ENCODE results near the gene PPP1R12B.

DNA sequence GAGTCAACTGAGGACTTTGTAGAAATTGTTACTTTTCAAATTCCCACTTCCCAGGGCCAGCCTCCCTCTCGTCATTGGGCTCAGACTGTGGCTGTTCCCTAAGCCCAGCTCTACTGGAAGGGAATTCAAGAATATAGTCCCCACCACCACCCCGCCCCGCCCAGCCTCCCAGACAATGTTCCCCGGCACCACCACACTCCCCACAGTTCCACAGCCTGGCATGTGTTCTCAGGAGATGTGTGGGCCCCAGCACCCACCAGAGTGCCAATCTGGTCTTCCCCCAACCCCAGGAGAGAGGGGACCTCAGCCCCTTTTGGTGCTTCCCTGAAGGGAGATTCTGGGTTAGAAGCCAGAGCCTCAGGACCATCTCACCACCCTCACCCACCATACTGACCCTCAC lies 241.6 kb downstream of the PPP1R12B start:
- TF ChIP-seq, protein P1, sequence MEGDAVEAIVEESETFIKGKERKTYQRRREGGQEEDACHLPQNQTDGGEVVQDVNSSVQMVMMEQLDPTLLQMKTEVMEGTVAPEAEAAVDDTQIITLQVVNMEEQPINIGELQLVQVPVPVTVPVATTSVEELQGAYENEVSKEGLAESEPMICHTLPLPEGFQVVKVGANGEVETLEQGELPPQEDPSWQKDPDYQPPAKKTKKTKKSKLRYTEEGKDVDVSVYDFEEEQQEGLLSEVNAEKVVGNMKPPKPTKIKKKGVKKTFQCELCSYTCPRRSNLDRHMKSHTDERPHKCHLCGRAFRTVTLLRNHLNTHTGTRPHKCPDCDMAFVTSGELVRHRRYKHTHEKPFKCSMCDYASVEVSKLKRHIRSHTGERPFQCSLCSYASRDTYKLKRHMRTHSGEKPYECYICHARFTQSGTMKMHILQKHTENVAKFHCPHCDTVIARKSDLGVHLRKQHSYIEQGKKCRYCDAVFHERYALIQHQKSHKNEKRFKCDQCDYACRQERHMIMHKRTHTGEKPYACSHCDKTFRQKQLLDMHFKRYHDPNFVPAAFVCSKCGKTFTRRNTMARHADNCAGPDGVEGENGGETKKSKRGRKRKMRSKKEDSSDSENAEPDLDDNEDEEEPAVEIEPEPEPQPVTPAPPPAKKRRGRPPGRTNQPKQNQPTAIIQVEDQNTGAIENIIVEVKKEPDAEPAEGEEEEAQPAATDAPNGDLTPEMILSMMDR (IDR thresholded peaks at IDR 0.05) = no peak
- no peak for TF ChIP-seq EZH2 (IDR thresholded peaks at IDR 0.05)
- no peak for TF ChIP-seq EZH2phosphoT487 (IDR thresholded peaks at IDR 0.05)

Measured in neural progenitor cell (in vitro differentiated cells).